ENCODE data around the gene F5. TPM values are rescaled to one million over a fixed set of nuclear protein-coding genes. Genes with fewer than 3 reads are reported as not detected.

The F5 gene
- 10 to 100 TPM; 90.3 to 93.5 TPM for total RNA-seq

- Mint-ChIP-seq H3K36me3 (peaks cover 27 to 35% of the 10 kb centered on the region in 2 donors), H3K27ac (peak within 1 kb of the TSS; percentile 87 to 98), H3K9me3 (no peaks in the 10 kb centered on the region)
- ATAC-seq = peak; percentile 87
- DNase-seq (ENCODE audit: low spot score in 2 of 2) = peak; percentile 76 to 88
Measured at GRCh38 chr1:169586395-169587255, at the start of gene F5. Gene F5 (minus strand): TSS chr1:169586481. CDS start chr1:169586386, 95 bp downstream.

DNA sequence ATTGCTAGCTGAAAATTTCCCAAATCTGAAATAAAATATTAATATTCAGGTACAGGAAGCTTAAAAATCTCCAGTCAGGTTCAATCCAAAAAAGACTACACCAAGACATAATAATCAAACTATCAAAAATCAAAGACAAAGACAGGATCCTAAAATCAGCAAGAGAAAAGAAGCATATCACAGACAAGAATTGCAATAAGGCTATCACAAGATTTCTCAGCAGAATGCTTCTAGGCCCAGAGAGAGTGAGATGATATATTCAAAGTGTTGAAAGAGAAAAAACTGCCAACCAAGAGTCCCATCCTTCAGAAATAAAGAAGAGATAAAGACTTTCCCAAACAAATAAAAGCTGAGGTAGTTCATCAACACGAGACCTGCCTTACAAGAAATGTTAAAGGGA, 48.6 kb upstream of the F5 start:
- Mint-ChIP-seq H3K36me3 (peaks cover 20 to 46% of the 10 kb centered on the region in 2 donors), H3K9me3 (peaks cover 21 to 40% of the 10 kb centered on the region in 2 donors), H3K27ac (no peak overlapping the region)
- DNase-seq (ENCODE audit: low spot score in 2 of 2) (no peak), ATAC-seq (no peak)

GRCh38 chr1:169634145-169634544, 47.9 kb upstream of the F5 start:
- H3K36me3 Mint-ChIP-seq = peaks cover 20 to 41% of the 10 kb centered on the region in 2 donors
- no peak for ATAC-seq
- no peak overlapping the region for H3K27ac Mint-ChIP-seq
- H3K9me3 Mint-ChIP-seq = peaks cover 21 to 37% of the 10 kb centered on the region in 2 donors
- no peak for DNase-seq (ENCODE audit: low spot score in 2 of 2)

DNA sequence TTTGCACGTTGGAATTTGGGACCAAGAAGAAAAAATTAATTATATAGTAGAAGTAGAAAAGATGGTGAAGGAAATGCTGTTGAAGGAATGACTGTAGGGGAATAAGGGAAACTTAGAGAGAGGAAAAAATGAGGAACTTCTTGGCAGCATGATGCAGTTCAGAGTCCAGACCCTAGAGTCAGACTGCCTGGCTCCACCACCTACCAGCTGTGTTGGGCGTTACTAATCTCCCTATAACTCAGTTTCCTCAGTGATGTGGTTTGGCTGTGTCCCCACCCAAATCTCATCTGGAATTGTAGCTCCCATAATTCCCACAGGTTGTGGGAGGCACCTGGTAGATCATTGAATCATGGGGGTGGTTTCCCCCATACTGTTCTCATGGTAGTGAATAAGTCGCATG, 45.0 kb upstream of the F5 start:
- DNase-seq (ENCODE audit: low spot score in 2 of 2) (peak in 1 of 2 donors; percentile 58), ATAC-seq (peak in 1 of 2 donors; percentile 95)
- Mint-ChIP-seq H3K27ac (no peak overlapping the region), H3K9me3 (peaks cover 17 to 37% of the 10 kb centered on the region in 2 donors), H3K36me3 (peaks cover 20 to 48% of the 10 kb centered on the region in 2 donors)

- H3K27ac Mint-ChIP-seq = peak within 1 kb of the TSS in 1 of 2 donors; percentile 3
- peaks cover 25 to 54% of the 10 kb centered on the region in 2 donors for H3K36me3 Mint-ChIP-seq
- H3K9me3 Mint-ChIP-seq = peaks cover 21 to 31% of the 10 kb centered on the region in 2 donors
- ATAC-seq = no peak
- no peak for DNase-seq (ENCODE audit: low spot score in 2 of 2)
Measured at GRCh38 chr1:169630006-169630405, 43.7 kb upstream of the F5 start, which contains the start of gene SELP. Gene SELP (minus strand): TSS chr1:169630124. CDS start chr1:169630074, 50 bp downstream.

GRCh38 chr1:169624912-169625311, 38.6 kb upstream of the F5 start:
- Mint-ChIP-seq H3K36me3 (peaks cover 5 to 15% of the 10 kb centered on the region in 2 donors), H3K27ac (peak overlapping the region; percentile 22 to 32), H3K9me3 (peaks cover 12 to 16% of the 10 kb centered on the region in 2 donors)
- DNase-seq (ENCODE audit: low spot score in 2 of 2) (no peak), ATAC-seq (no peak)

GRCh38 chr1:169624122-169624521, 37.8 kb upstream of the F5 start:
- Mint-ChIP-seq H3K9me3 (peaks cover 12 to 14% of the 10 kb centered on the region in 2 donors), H3K27ac (peak overlapping the region in 1 of 2 donors; percentile 56), H3K36me3 (peaks cover 5 to 15% of the 10 kb centered on the region in 2 donors)
- DNase-seq (ENCODE audit: low spot score in 2 of 2) (no peak), ATAC-seq (no peak)

DNA sequence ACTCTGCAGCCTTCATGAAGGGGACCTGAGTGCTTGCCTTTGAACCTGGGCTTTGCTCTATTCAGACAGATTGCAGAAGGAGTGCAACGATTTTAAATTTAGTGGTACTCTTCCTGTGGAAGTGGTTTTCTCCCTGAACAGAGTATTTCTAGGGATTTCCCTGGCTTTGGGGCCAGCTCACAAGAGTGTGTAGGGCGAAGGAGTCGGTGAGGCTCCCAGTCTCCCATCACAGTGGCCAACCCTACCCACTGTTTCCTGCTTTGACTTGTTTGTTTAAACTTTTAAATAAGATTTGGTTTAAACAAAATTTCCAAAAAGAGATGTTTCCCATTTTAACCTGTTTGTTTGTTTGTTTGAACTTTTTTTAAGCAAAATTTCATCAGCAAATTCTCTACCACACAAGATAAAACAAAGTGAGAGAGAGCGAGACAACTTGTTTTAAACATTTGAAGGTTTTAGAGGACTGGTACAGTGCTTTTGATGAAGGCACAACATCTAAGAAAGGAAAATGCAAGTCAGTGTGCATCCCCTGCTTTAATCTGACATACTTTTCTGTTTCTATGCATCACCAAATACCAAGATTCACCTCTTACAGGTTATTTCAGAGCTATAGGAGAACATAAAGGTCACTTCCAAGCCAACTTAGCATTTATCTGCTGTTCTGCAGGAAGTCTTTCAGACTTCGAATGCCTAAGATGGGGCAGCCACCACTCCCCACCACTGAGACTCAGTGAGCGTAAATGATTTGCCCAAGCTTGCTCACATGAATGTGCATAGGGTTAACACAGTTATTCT, 37.0 kb upstream of the F5 start:
- ATAC-seq = peak; percentile 63 to 81

GRCh38 chr1:169620565-169620964, 34.3 kb upstream of the F5 start:
- peaks cover 0 to under 1% of the 10 kb centered on the region in 2 donors for H3K36me3 Mint-ChIP-seq
- H3K27ac Mint-ChIP-seq = no peak overlapping the region
- peaks cover 8% of the 10 kb centered on the region in 2 donors for H3K9me3 Mint-ChIP-seq
- ATAC-seq (no peak), DNase-seq (ENCODE audit: low spot score in 2 of 2) (no peak)

More for the DNA sequence above, 37.0 kb upstream of the F5 start:
- Mint-ChIP-seq H3K9me3 (peaks cover 12 to 14% of the 10 kb centered on the region in 2 donors), H3K36me3 (peaks cover 5 to 15% of the 10 kb centered on the region in 2 donors), H3K27ac (peak overlapping the region; percentile 56 to 78)
- DNase-seq (ENCODE audit: low spot score in 2 of 2) = no peak

GRCh38 chr1:169618367-169618766, 32.1 kb upstream of the F5 start:
- ATAC-seq = no peak
- peaks cover 8% of the 10 kb centered on the region in 2 donors for H3K9me3 Mint-ChIP-seq
- H3K36me3 Mint-ChIP-seq = no peaks in the 10 kb centered on the region
- peak overlapping the region in 1 of 2 donors; percentile 18 for H3K27ac Mint-ChIP-seq
- no peak for DNase-seq (ENCODE audit: low spot score in 2 of 2)

- ATAC-seq = no peak
- DNase-seq (ENCODE audit: low spot score in 2 of 2) = no peak
- peaks cover 4% of the 10 kb centered on the region in 2 donors for H3K9me3 Mint-ChIP-seq
- no peak overlapping the region for H3K27ac Mint-ChIP-seq
- H3K36me3 Mint-ChIP-seq = no peaks in the 10 kb centered on the region
Measured at GRCh38 chr1:169615803-169616202, 29.5 kb upstream of the F5 start.

GRCh38 chr1:169610858-169611257, 24.6 kb upstream of the F5 start:
- no peaks in the 10 kb centered on the region for H3K36me3 Mint-ChIP-seq
- no peak overlapping the region for H3K27ac Mint-ChIP-seq
- ATAC-seq (no peak), DNase-seq (ENCODE audit: low spot score in 2 of 2) (no peak)
- no peaks in the 10 kb centered on the region for H3K9me3 Mint-ChIP-seq

- no peak for DNase-seq (ENCODE audit: low spot score in 2 of 2)
- ATAC-seq = no peak
- H3K27ac Mint-ChIP-seq = no peak overlapping the region
- H3K9me3 Mint-ChIP-seq = no peaks in the 10 kb centered on the region
- no peaks in the 10 kb centered on the region for H3K36me3 Mint-ChIP-seq
Measured at GRCh38 chr1:169610108-169610507, 23.8 kb upstream of the F5 start.

DNA sequence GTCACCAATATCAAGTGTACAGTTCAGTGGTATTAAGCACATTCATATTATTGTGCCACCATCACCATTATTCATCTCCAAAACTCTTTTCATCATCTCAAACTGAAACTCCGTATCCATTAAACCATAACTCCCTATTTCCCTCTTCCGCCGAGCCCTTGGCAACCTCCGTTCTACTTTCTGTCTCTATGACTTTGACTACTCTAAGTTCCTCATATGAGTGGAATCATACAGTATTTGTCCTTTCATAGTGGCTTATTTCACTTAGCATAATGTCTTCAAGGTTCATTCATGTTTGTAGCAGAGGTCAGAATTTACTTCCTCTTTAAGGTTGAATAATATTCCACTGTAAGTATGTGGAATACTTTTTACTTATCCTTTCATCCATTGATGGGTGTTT, 21.9 kb upstream of the F5 start:
- H3K36me3 Mint-ChIP-seq = no peaks in the 10 kb centered on the region
- no peak for ATAC-seq

GRCh38 chr1:169604781-169605560, 18.7 kb upstream of the F5 start:
- H3K27ac Mint-ChIP-seq = peak overlapping the region; percentile 19 to 72
- ATAC-seq = peak; percentile 81 to 88
- peaks cover 0 to 9% of the 10 kb centered on the region in 2 donors for H3K36me3 Mint-ChIP-seq
- peaks cover 0 to 5% of the 10 kb centered on the region in 2 donors for H3K9me3 Mint-ChIP-seq
- DNase-seq (ENCODE audit: low spot score in 2 of 2) = peak in 1 of 2 donors; percentile 9

More for the DNA sequence above, 21.9 kb upstream of the F5 start:
- H3K27ac Mint-ChIP-seq = no peak overlapping the region
- no peak for DNase-seq (ENCODE audit: low spot score in 2 of 2)
- no peaks in the 10 kb centered on the region for H3K9me3 Mint-ChIP-seq

Measured in activated naive CD4-positive, alpha-beta T cell treated with anti-CD3 and anti-CD28 coated beads, Interleukin-2, amount 50 U/mL, for 72 hours (primary cell).